Thoracic aorta (tissue), 2 donors: ENCODE measurements around the gene OSBPL10. TPM values are rescaled to one million over a fixed set of nuclear protein-coding genes. Genes with fewer than 3 reads are reported as not detected.

ENCODE experiments used
- ATAC-seq: fragments of 150-250 bp; one replicate; pipeline ENCODE4 v1.8.0; 2017; ENCODE audit warnings: low read depth; ENCODE audit not compliant: insufficient number of reproducible peaks, low FRiP score
- DNase-seq: peaks from one replicate; pipeline ENCODE4 v3.0.0-alpha.2; 2020; ENCODE audit warnings: low spot score
- H3K27ac ChIP-seq, 2 donors: fragments of 200-600 bp; sonication (generic); 1 replicate in 1 of 2; 2 replicates in 1 of 2; pipeline ENCODE4 v1.5.1; 2016; ENCODE audit warnings: mild to moderate bottlenecking in 2 of 2, moderate library complexity in 2 of 2
- H3K27me3 ChIP-seq: fragments of 200-600 bp; sonication (generic); replicated peaks from 2 replicates; pipeline ENCODE4 v1.6.0; 2016; ENCODE audit warnings: mild to moderate bottlenecking; ENCODE audit not compliant: insufficient read depth
- H3K36me3 ChIP-seq: fragments of 200-600 bp; sonication (generic); one replicate; pipeline ENCODE4 v1.5.1; 2016
- H3K4me1 ChIP-seq, 2 donors: fragments of 200-600 bp; sonication (generic); 1 replicate in 1 of 2; 2 replicates in 1 of 2; pipeline versions ENCODE4 v1.5.1 to v1.6.0; 2016; ENCODE audit warnings: low read depth in 2 of 2, mild to moderate bottlenecking in 1 of 2; ENCODE audit not compliant: control insufficient read depth in 1 of 2
- H3K4me3 ChIP-seq: fragments of 200-600 bp; sonication (generic); 2 replicates; pipeline ENCODE4 v1.5.1; 2016; ENCODE audit warnings: mild to moderate bottlenecking
- H3K9me3 ChIP-seq: fragments of 200-600 bp; sonication (generic); 2 replicates; pipeline ENCODE4 v1.5.1; 2016
- total RNA-seq, 2 donors: library from RNA; depleted of rRNA; stranded (reverse); fragments of >200 nt; gene quantifications; one replicate each; pipeline versions ENCODE4 v1.1.0 to v1.2.3, GENCODE V29; 2016
- TF ChIP-seq, protein P1 (sequence below): fragments of 200-600 bp; sonication (generic); IDR thresholded peaks from one replicate; pipeline ENCODE4 v1.5.1; 2019; ENCODE audit warnings: antibody characterized with exemption

The OSBPL10 gene
- total RNA-seq, 2 donors from 2014 or later = 108 to 153 TPM

DNA sequence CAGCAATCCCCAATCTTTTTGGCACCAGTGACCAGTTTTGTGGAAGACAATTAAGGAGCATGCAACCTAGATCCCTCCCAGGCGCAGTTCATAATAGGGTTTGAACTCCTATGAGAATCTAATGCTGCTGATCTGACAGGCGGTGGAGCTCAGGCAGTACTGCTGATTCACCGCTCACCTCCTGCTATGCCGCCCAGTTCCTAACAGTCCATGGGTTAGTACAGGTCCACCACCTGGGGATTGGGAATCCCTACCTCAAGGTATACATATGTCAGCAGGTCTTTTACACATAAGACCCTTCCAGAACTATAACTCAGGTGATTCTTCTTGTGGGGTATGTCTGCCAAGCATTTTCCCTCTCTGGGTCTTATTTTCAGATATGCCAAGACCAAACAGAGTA lies 182.2 kb downstream of the OSBPL10 start:
- no peak for DNase-seq
- Histone ChIP-seq H3K27me3 (no peaks in the 10 kb centered on the region), H3K9me3 (no peaks in the 10 kb centered on the region), H3K4me3 (no peak overlapping the region), H3K27ac (no peak overlapping the region), H3K4me1 (no peaks in the 10 kb centered on the region), H3K36me3 (no peaks in the 10 kb centered on the region)
- TF ChIP-seq, protein P1, sequence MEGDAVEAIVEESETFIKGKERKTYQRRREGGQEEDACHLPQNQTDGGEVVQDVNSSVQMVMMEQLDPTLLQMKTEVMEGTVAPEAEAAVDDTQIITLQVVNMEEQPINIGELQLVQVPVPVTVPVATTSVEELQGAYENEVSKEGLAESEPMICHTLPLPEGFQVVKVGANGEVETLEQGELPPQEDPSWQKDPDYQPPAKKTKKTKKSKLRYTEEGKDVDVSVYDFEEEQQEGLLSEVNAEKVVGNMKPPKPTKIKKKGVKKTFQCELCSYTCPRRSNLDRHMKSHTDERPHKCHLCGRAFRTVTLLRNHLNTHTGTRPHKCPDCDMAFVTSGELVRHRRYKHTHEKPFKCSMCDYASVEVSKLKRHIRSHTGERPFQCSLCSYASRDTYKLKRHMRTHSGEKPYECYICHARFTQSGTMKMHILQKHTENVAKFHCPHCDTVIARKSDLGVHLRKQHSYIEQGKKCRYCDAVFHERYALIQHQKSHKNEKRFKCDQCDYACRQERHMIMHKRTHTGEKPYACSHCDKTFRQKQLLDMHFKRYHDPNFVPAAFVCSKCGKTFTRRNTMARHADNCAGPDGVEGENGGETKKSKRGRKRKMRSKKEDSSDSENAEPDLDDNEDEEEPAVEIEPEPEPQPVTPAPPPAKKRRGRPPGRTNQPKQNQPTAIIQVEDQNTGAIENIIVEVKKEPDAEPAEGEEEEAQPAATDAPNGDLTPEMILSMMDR = no peak
- no peak for ATAC-seq

DNA sequence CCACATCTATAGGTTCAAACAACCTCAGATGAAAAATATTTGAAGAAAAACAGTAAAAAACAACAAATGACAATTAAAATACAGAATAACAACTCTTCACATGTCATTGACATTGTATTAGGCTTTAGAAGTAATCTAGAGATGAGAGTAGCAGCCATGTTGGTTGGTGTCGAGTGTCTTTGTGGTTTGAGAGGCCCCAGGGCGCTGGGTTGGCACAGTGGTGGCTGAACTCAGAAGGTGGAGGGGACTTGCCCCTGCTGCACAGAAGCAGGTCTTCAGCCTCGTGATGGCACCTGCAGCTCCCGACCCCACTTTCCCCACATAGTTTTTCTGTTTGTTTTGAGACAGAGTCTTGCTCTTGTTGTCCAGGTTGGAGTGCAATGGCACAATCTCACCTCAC lies 187.2 kb downstream of the OSBPL10 start:
- ATAC-seq (no peak), DNase-seq (no peak)
- no peak overlapping the region for H3K4me3 ChIP-seq
- H3K4me1 ChIP-seq = peaks cover 0 to 26% of the 10 kb centered on the region in 2 donors
- H3K27ac ChIP-seq = no peak overlapping the region
- no peaks in the 10 kb centered on the region for H3K27me3 ChIP-seq
- TF ChIP-seq, protein P1 = no peak
- no peaks in the 10 kb centered on the region for H3K9me3 ChIP-seq
- H3K36me3 ChIP-seq = no peaks in the 10 kb centered on the region

GRCh38 chr3:31791090-31791430 lies 190.0 kb downstream of the OSBPL10 start:
- Histone ChIP-seq H3K36me3 (no peaks in the 10 kb centered on the region), H3K4me3 (no peak overlapping the region), H3K27ac (no peak overlapping the region), H3K27me3 (no peaks in the 10 kb centered on the region), H3K4me1 (peaks cover 0 to 31% of the 10 kb centered on the region in 2 donors), H3K9me3 (no peaks in the 10 kb centered on the region)
- DNase-seq (no peak), ATAC-seq (no peak)
- TF ChIP-seq, protein P1 = no peak

DNA sequence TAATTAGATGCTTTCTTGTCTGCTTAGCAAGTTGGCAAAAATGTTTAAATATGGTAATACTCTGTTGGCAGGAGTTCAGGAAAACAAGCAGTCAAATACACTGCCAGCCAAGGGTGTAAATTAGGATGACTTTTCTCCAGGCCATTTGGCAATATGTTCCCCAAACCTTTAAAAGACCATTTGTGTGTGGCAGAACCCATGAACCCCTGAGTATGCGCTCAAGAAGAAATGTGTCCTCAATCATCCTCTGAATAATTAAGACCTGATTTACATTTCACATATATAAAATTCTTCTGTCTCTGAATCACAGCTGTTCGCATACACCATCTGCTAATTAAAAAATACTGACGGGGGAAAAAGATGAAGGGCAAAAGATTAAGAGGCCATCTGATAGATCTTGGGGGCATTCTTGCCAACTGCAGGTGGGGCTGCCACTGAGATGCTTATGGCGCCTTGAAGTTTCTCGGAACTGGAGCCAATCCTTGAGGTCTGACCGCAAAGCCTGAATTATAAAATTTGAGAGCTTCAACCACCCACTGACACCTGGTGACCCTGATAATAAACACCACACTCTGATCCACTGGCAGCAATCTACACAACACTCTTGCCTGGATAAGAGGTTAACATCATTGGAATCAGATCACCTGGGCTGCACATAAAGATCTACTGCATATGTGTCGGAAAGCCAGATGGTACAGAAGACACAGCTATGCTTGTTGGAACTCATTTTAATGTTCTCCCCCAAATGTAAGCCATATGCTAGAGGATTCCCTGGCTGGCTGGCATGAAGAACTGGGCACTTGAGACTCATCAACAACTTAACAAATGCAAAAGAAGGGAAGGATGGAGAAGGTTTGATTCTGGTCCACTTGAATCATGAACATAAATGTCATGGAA lies 190.6 kb downstream of the OSBPL10 start:
- no peak overlapping the region for H3K4me3 ChIP-seq
- no peaks in the 10 kb centered on the region for H3K36me3 ChIP-seq
- H3K27ac ChIP-seq = no peak overlapping the region
- no peaks in the 10 kb centered on the region for H3K9me3 ChIP-seq
- DNase-seq (no peak), ATAC-seq (no peak)
- H3K27me3 ChIP-seq = no peaks in the 10 kb centered on the region
- peaks cover 0 to 34% of the 10 kb centered on the region in 2 donors for H3K4me1 ChIP-seq
- TF ChIP-seq, protein P1 = no peak

DNA sequence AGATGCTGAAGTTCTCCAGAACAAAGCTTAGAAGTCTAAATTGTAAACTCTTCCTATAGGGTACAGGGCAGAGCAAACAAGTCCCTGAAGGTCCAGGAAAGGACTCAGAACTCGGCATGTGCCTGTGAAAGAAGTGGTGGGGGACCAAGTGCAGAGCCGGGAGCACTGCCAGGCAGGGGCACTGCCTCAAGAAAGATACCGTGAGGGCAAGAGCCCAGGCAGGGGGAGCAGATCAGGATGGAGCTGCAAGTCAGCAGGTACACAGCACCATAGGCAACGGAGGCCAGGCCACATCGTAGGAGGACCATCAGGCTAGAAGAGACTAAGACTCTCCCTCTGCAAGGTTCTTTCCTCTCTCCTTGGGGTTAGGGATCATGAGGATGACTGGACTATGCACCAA lies 191.6 kb downstream of the OSBPL10 start:
- TF ChIP-seq, protein P1 = no peak

More for the DNA sequence above, 191.6 kb downstream of the OSBPL10 start:
- H3K4me1 ChIP-seq = peaks cover 0 to 34% of the 10 kb centered on the region in 2 donors
- no peak overlapping the region for H3K27ac ChIP-seq
- no peak for ATAC-seq
- no peak for DNase-seq
- H3K36me3 ChIP-seq = no peaks in the 10 kb centered on the region
- no peak overlapping the region for H3K4me3 ChIP-seq
- no peaks in the 10 kb centered on the region for H3K9me3 ChIP-seq
- H3K27me3 ChIP-seq = no peaks in the 10 kb centered on the region
